Ascending aorta (tissue), 2 donors: ENCODE measurements around the gene MS4A10. TPM values are rescaled to one million over a fixed set of nuclear protein-coding genes. Genes with fewer than 3 reads are reported as not detected.
A peak's percentile ranks its signal among the peaks of the same experiment; 100 is the strongest.

ENCODE experiments used
- DNase-seq, 2 donors: peaks; one replicate each; pipeline ENCODE4 v3.0.0-alpha.2; 2019; ENCODE audit warnings: low spot score in 2 of 2
- H3K27ac ChIP-seq, 2 donors: fragments of 200-600 bp; sonication (generic); one replicate each; pipeline ENCODE4 v1.5.1; 2016 to 2017; ENCODE audit warnings: mild to moderate bottlenecking in 1 of 2
- H3K27me3 ChIP-seq: fragments of 200-600 bp; sonication (generic); one replicate; pipeline ENCODE4 v1.5.1; 2017
- H3K36me3 ChIP-seq, 2 donors: fragments of 200-600 bp; sonication (generic); one replicate each; pipeline ENCODE4 v1.5.1; 2016
- H3K4me1 ChIP-seq, 2 donors: fragments of 200-600 bp; sonication (generic); one replicate each; pipeline ENCODE4 v1.5.1; 2016 to 2017; ENCODE audit warnings: mild to moderate bottlenecking in 1 of 2
- H3K4me3 ChIP-seq, 2 donors: fragments of 200-600 bp; sonication (generic); one replicate each; pipeline ENCODE4 v1.5.1; 2016 to 2017; ENCODE audit warnings: mild to moderate bottlenecking in 1 of 2
- H3K9me3 ChIP-seq, 2 donors: fragments of 200-600 bp; sonication (generic); one replicate each; pipeline ENCODE4 v1.5.1; 2016
- CTCF ChIP-seq, 3 experiments: fragments of 200-600 bp in 2 of 3; fragments of 450-650 bp in 1 of 3; sonication (generic) in 2 of 3; IDR thresholded peaks; one replicate each; pipeline ENCODE4 v1.5.1; 2016 to 2019; ENCODE audit warnings: antibody characterized with exemption in 3 of 3, mild to moderate bottlenecking in 1 of 3, moderate library complexity in 1 of 3
- intact Hi-C: fragments of 100-400 bp; cut with DNase I; formaldehyde crosslinking; loops from one replicate; pipeline ENCODE4 v1.15.1; 2023
- total RNA-seq: library from RNA; depleted of rRNA; stranded (reverse); fragments of >200 nt; gene quantifications from one replicate; pipeline ENCODE4 v1.1.0, GENCODE V29; 2016

MS4A10 gene
- total RNA-seq, 1 donor from 2014 or later: not detected

- Histone ChIP-seq H3K9me3 (no peaks in the 10 kb centered on the region), H3K27me3 (no peaks in the 10 kb centered on the region), H3K4me3 (peak overlapping the region; percentile 76 to 94), H3K27ac (peak overlapping the region; percentile 66 to 73), H3K36me3 (peaks cover 0 to 4% of the 10 kb centered on the region in 2 donors), H3K4me1 (peaks cover 19 to 24% of the 10 kb centered on the region in 2 donors)
- no peak for DNase-seq
- no peak for TF ChIP-seq CTCF (IDR thresholded peaks at IDR 0.05)
- intact Hi-C loops: loop anchor here (5.0 kb wide), 1 partner anchor 319 kb away; the partner anchor contains the start of gene VPS37C
These were observed 57.8 kb downstream of the MS4A10 start for GRCh38 chr11:60842668-60843600.

GRCh38 chr11:60844045-60844869 lies 59.1 kb downstream of the MS4A10 start:
- Histone ChIP-seq H3K9me3 (no peaks in the 10 kb centered on the region), H3K4me3 (peak overlapping the region in 1 of 2 donors; percentile 94), H3K36me3 (peaks cover 6 to 17% of the 10 kb centered on the region in 2 donors), H3K27me3 (no peaks in the 10 kb centered on the region), H3K4me1 (peaks cover 19 to 24% of the 10 kb centered on the region in 2 donors), H3K27ac (no peak overlapping the region)
- intact Hi-C loops: loop anchor here (5.0 kb wide), 1 partner anchor 318 kb away; the partner anchor contains the start of gene VPS37C
- TF ChIP-seq CTCF (IDR thresholded peaks at IDR 0.05): no peak
- DNase-seq: no peak

DNA sequence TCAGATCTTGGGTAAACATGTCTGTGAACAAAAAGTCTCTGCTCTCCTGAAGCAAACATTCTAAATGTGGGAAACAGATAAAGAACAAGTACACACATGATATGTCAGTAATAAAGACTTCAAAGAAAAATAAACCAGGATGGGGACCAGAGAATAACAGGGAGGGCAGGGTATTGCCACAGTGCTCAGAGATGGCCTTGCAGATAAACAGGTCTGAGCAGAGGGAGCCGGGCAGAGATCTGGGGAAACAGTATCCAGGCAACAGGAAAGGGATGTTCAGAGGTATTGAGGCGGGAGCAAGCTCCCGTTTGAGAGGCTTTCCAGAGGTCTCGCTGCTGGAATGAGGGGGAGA lies 59.7 kb downstream of the MS4A10 start:
- Histone ChIP-seq H3K27me3 (no peaks in the 10 kb centered on the region), H3K4me1 (peaks cover 19 to 24% of the 10 kb centered on the region in 2 donors), H3K9me3 (no peaks in the 10 kb centered on the region), H3K27ac (no peak overlapping the region), H3K4me3 (no peak overlapping the region), H3K36me3 (peaks cover 12 to 23% of the 10 kb centered on the region in 2 donors)
- intact Hi-C loops: loop anchor here (5.0 kb wide), 1 partner anchor 317 kb away; the partner anchor contains the start of gene VPS37C
- DNase-seq: no peak
- TF ChIP-seq CTCF (IDR thresholded peaks at IDR 0.05): no peak

GRCh38 chr11:60845338-60845737 lies 60.2 kb downstream of the MS4A10 start:
- peaks cover 17 to 28% of the 10 kb centered on the region in 2 donors for H3K36me3 ChIP-seq
- no peaks in the 10 kb centered on the region for H3K27me3 ChIP-seq
- H3K9me3 ChIP-seq: no peaks in the 10 kb centered on the region
- DNase-seq: no peak
- intact Hi-C loops: no loop called here
- peaks cover 19 to 24% of the 10 kb centered on the region in 2 donors for H3K4me1 ChIP-seq
- H3K27ac ChIP-seq: no peak overlapping the region
- TF ChIP-seq CTCF (IDR thresholded peaks at IDR 0.05): no peak
- H3K4me3 ChIP-seq: no peak overlapping the region

- Histone ChIP-seq H3K4me1 (peaks cover 12% of the 10 kb centered on the region in 2 donors), H3K27me3 (no peaks in the 10 kb centered on the region), H3K27ac (no peak overlapping the region), H3K36me3 (peaks cover 27 to 40% of the 10 kb centered on the region in 2 donors), H3K4me3 (no peak overlapping the region), H3K9me3 (no peaks in the 10 kb centered on the region)
- no peak for DNase-seq
- intact Hi-C loops: no loop called here
- no peak for TF ChIP-seq CTCF (IDR thresholded peaks at IDR 0.05)
These were observed 62.1 kb downstream of the MS4A10 start for GRCh38 chr11:60847281-60847680.
